ENCODE measurements around the gene BCO1. TPM values are rescaled to one million over a fixed set of nuclear protein-coding genes. Genes with fewer than 3 reads are reported as not detected.

Gene BCO1
- 0.58 and 2.7 TPM in 2 replicates for total RNA-seq

DNA sequence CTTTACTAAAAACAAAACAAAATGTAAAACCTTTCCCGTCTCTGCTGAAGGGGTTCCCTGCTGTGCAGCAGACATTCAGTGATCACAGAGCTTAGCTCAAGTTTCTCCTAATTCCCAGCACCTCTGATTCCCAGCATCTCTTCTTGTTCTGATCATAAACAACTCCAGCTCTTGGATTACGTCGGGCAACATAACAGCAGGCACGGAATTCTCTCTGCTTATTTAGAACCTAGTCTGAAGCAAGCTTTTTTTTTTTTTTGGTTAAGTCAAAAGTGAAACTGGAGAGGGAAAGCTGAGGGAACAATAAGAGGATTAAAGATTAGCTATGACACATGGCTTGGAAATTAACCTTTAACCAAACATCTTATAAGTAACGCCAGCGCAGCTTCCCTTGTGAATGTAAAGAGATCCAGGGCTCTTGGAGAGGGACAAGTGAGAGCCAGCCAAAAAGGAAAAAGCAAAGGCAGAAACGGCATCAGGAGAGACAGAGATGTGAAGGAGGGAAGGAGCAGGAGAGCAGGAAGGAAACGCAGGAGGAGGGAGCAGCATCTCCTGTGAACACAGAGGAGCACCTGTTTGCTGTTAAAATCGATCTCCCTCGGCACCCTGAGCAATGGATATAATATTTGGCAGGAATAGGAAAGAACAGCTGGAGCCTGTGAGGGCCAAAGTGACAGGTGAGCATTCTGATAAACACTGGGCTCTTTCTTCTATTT, at the start of gene BCO1:
Gene BCO1 (plus strand): TSS at position 394 of the 716 bp plus-strand sequence. CDS start 220 bp downstream, at position 614.
- H3K4me3 ChIP-seq (ENCODE audit: low read depth, low read length) = peak within 1 kb of the TSS; percentile 66
- TF ChIP-seq, protein P1, sequence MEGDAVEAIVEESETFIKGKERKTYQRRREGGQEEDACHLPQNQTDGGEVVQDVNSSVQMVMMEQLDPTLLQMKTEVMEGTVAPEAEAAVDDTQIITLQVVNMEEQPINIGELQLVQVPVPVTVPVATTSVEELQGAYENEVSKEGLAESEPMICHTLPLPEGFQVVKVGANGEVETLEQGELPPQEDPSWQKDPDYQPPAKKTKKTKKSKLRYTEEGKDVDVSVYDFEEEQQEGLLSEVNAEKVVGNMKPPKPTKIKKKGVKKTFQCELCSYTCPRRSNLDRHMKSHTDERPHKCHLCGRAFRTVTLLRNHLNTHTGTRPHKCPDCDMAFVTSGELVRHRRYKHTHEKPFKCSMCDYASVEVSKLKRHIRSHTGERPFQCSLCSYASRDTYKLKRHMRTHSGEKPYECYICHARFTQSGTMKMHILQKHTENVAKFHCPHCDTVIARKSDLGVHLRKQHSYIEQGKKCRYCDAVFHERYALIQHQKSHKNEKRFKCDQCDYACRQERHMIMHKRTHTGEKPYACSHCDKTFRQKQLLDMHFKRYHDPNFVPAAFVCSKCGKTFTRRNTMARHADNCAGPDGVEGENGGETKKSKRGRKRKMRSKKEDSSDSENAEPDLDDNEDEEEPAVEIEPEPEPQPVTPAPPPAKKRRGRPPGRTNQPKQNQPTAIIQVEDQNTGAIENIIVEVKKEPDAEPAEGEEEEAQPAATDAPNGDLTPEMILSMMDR (conservative IDR thresholded peaks at IDR 0.05; ENCODE audit: low read depth, low read length) = no peak
- peak; percentile 83 for DNase-seq (ENCODE audit: low read depth)

DNA sequence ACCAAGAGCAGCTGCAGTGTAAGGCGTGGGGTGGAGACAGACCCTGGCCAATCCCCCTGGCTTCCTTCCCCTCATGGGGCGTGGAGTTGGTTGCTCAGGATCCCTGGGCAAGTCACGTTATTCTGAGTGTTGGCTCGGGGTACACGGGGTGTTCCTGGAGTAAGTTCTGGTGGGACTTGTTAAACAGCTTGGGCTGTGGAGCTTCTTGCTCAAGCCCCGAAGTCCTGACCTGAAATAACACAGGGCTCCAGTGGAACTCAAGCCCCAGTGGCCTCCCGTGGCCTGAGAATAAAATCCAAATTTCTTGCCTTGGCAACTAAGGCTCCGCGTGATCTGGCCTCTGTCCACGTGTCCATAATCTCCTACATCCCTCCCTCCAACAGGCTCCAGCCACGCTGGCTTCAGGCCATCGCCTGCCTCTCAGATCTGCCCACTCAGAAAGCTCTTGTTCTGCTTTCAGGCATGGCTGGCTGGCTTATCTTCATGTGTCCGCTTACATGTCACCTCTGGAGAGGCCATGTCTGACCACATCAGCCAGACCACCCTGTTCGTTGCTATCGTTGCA, 49.3 kb upstream of the BCO1 start:
- H3K4me3 ChIP-seq (ENCODE audit: low read depth, low read length) = no peak overlapping the region
- no peak for DNase-seq (ENCODE audit: low read depth)
- TF ChIP-seq, protein P1 (conservative IDR thresholded peaks at IDR 0.05; ENCODE audit: low read depth, low read length) = no peak

- no peak overlapping the region for H3K4me3 ChIP-seq (ENCODE audit: low read depth, low read length)
- TF ChIP-seq, protein P1 (conservative IDR thresholded peaks at IDR 0.05; ENCODE audit: low read depth, low read length) = no peak
- DNase-seq (ENCODE audit: low read depth) = no peak
These were observed 47.8 kb upstream of the BCO1 start for GRCh38 chr16:81190667-81191066.

- no peak for DNase-seq (ENCODE audit: low read depth)
- TF ChIP-seq, protein P1 (conservative IDR thresholded peaks at IDR 0.05; ENCODE audit: low read depth, low read length) = no peak
- H3K4me3 ChIP-seq (ENCODE audit: low read depth, low read length) = no peak overlapping the region
These were observed 42.5 kb upstream of the BCO1 start for GRCh38 chr16:81195885-81196534.

DNA sequence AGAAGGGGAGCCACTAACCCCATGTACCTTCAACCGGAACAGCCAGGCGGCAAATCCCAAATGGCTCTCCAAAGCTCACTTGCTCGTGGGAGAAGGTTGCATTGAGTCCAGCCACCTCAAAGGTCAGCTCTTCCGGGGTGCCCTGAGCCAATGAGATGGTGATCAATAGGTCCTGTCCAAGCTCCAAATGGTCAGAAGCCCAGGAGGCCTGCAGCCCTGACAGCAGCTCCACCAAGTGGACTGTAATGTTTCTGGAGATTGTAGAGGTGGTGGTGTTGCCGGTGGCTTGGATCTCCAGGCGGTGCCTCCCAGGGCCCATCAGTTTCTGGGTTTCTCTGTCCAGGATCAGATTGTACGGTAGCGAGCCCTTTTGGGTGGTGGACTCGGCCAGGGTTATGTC, 39.9 kb upstream of the BCO1 start:
- no peak overlapping the region for H3K4me3 ChIP-seq (ENCODE audit: low read depth, low read length)
- DNase-seq (ENCODE audit: low read depth) = no peak
- TF ChIP-seq, protein P1 (conservative IDR thresholded peaks at IDR 0.05; ENCODE audit: low read depth, low read length) = peak; percentile 56

- DNase-seq (ENCODE audit: low read depth) = no peak
- TF ChIP-seq, protein P1 (conservative IDR thresholded peaks at IDR 0.05; ENCODE audit: low read depth, low read length) = no peak
- H3K4me3 ChIP-seq (ENCODE audit: low read depth, low read length) = no peak overlapping the region
These were observed 37.2 kb upstream of the BCO1 start for GRCh38 chr16:81201267-81201666.
